Sigmoid colon (tissue), 7 donors: ENCODE results near the gene GMEB2. TPM values are rescaled to one million over a fixed set of nuclear protein-coding genes. Genes with fewer than 3 reads are reported as not detected.

Experiments
- DNase-seq: peaks from one replicate; pipeline ENCODE4 v3.0.0-alpha.2; 2019
- H3K27ac ChIP-seq, 4 donors: fragments of 200-600 bp; sonication (generic); one replicate each; pipeline ENCODE4 v1.5.1; 2016 to 2019; ENCODE audit warnings: mild to moderate bottlenecking in 1 of 4
- H3K27me3 ChIP-seq, 3 donors: fragments of 200-600 bp; sonication (generic); one replicate each; pipeline ENCODE4 v1.5.1; 2019; ENCODE audit warnings: mild to moderate bottlenecking in 1 of 3
- H3K36me3 ChIP-seq, 4 donors: fragments of 200-600 bp; sonication (generic); one replicate each; pipeline ENCODE4 v1.5.1; 2016 to 2019
- H3K4me1 ChIP-seq, 4 donors: fragments of 200-600 bp; sonication (generic); one replicate each; pipeline ENCODE4 v1.5.1; 2017 to 2019
- H3K4me3 ChIP-seq, 4 donors: fragments of 200-600 bp; sonication (generic); one replicate each; pipeline ENCODE4 v1.5.1; 2017 to 2019; ENCODE audit warnings: mild to moderate bottlenecking in 2 of 4, moderate library complexity in 1 of 4
- H3K9me3 ChIP-seq, 4 donors: fragments of 200-600 bp in 3 of 4; sonication (generic) in 3 of 4; one replicate each; pipeline versions ENCODE4 v1.5.1 to v1.6.1; 2013 to 2019
- EP300 ChIP-seq, 4 donors: sonication (generic); formaldehyde crosslinking; IDR thresholded peaks; one replicate each; pipeline ENCODE4 v1.6.1; 2017; ENCODE audit warnings: antibody characterized with exemption in 4 of 4
- POLR2A ChIP-seq, 2 donors: fragments of 450-650 bp; IDR thresholded peaks; one replicate each; pipeline ENCODE4 v1.6.1; 2016; ENCODE audit warnings: antibody characterized with exemption in 2 of 2, mild to moderate bottlenecking in 2 of 2, moderate library complexity in 2 of 2
- POLR2AphosphoS5 ChIP-seq, 4 donors: sonication (generic); formaldehyde crosslinking; IDR thresholded peaks; one replicate each; pipeline ENCODE4 v1.6.1; 2017; ENCODE audit warnings: antibody characterized with exemption in 4 of 4
- WGBS, 2 donors: extraction: QIAGEN DNeasy Blood & Tissue Kit; methylation state at CpG; one replicate each; pipeline ENCODE4 v1.1.7; 2013; 5-methylcytosine and 5-hydroxymethylcytosine counted together
- intact Hi-C: fragments of 100-400 bp; cut with DNase I; formaldehyde crosslinking; loops from one replicate; pipeline ENCODE4 v1.15.1; 2023
- polyA plus RNA-seq, 3 donors: library from polyadenylated mRNA; stranded (reverse); fragments of 200-250 nt; gene quantifications; one replicate each; pipeline ENCODE4 v1.2.3, GENCODE V29; 2013
- total RNA-seq, 4 donors: library from RNA; depleted of rRNA; stranded (reverse); fragments of >200 nt; gene quantifications; one replicate each; pipeline ENCODE4 v1.1.0, GENCODE V29; 2016
- TF ChIP-seq, protein P1 (sequence below), 4 experiments: fragments of 450-650 bp in 3 of 4; fragments of 200-600 bp in 1 of 4; IDR thresholded peaks; one replicate each; pipeline ENCODE4 v1.5.1; 2016 to 2019; ENCODE audit warnings: antibody characterized with exemption in 4 of 4, mild to moderate bottlenecking in 3 of 4, moderate library complexity in 2 of 4
- donor health status: healthy with polysubstance abuse.
- donor health status: Bipolar disorder and iron deficiency.
- donor health status: healthy.

GMEB2 gene
- total and polyA plus RNA-seq, 7 donors, result 6.0 to 15.1 (median 7.9) TPM

DNA sequence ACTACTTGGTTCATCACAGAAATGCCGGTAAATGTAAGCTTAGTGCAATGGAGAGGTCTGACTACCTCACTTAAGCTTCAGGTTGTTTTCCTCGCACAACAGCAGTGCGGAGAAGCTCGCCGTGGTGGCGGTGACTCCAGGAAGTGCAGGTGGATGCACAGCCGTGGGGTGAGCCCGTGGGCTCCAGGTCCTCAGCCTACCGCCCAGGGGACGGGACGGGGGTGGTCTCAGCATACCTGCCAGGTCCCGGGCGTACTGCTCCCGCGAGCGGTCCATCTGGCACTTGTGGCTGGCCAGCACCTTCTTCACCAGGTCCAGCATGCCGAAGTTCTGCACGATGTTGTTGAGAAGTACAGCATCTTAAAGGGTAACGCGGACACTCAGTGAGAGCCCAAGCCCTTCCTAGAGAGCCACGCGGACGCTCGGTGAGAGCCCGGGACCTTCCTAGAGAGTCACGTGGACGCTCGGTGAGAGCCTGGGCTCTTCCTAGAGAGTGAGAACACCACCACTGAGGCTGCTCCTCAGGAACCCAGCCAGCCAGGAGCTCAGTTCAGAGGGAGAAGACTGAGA is 35.0 kb downstream of the GMEB2 start:
- Histone ChIP-seq H3K27me3 (no peaks in the 10 kb centered on the region), H3K36me3 (peaks cover 26 to 77% (median 37%) of the 10 kb centered on the region in 4 donors)

DNA sequence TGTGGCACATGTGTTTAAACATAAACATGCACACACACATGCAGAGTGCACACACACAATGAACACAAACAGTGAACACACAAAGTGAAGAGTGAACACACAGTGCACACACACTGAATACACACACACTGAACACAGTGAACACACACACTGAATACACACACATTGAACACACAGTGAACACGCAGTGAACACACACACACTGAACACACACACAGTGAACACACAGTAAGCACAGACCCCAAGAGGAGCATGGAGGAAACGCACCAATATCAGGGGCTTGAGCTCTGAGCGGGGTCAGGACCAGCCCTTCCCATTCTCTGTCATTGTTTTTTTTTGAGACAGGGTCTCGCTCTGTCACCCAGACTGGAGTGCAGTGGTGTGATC is 35.8 kb downstream of the GMEB2 start:
- H3K4me1 ChIP-seq, result peaks cover 0 to 6% (median 0%) of the 10 kb centered on the region in 4 donors
- no peak for DNase-seq
- 95% methylated on average over 4 of the region's 4 CpGs for WGBS, 2 donors
- no peak overlapping the region for H3K4me3 ChIP-seq
- H3K36me3 ChIP-seq, result peaks cover 26 to 77% (median 37%) of the 10 kb centered on the region in 4 donors
- no peak overlapping the region for H3K27ac ChIP-seq
- intact Hi-C loops, result no loop called here
- no peaks in the 10 kb centered on the region for H3K27me3 ChIP-seq
- H3K9me3 ChIP-seq, result no peaks in the 10 kb centered on the region
- TF ChIP-seq POLR2A (IDR thresholded peaks at IDR 0.05), result no peak
- TF ChIP-seq, protein P1, sequence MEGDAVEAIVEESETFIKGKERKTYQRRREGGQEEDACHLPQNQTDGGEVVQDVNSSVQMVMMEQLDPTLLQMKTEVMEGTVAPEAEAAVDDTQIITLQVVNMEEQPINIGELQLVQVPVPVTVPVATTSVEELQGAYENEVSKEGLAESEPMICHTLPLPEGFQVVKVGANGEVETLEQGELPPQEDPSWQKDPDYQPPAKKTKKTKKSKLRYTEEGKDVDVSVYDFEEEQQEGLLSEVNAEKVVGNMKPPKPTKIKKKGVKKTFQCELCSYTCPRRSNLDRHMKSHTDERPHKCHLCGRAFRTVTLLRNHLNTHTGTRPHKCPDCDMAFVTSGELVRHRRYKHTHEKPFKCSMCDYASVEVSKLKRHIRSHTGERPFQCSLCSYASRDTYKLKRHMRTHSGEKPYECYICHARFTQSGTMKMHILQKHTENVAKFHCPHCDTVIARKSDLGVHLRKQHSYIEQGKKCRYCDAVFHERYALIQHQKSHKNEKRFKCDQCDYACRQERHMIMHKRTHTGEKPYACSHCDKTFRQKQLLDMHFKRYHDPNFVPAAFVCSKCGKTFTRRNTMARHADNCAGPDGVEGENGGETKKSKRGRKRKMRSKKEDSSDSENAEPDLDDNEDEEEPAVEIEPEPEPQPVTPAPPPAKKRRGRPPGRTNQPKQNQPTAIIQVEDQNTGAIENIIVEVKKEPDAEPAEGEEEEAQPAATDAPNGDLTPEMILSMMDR (IDR thresholded peaks at IDR 0.05), result no peak
- TF ChIP-seq POLR2AphosphoS5 (IDR thresholded peaks at IDR 0.05), result no peak

More for the DNA sequence above, 35.0 kb downstream of the GMEB2 start:
- DNase-seq, result no peak
- Histone ChIP-seq H3K4me3 (no peak overlapping the region), H3K9me3 (no peaks in the 10 kb centered on the region), H3K4me1 (peaks cover 0 to 6% (median 0%) of the 10 kb centered on the region in 4 donors), H3K27ac (no peak overlapping the region)
- intact Hi-C loops, result no loop called here
- TF ChIP-seq POLR2A (IDR thresholded peaks at IDR 0.05), result no peak
- 96 to 97% methylated on average over 28 of the region's 28 CpGs for WGBS, 2 donors

DNA sequence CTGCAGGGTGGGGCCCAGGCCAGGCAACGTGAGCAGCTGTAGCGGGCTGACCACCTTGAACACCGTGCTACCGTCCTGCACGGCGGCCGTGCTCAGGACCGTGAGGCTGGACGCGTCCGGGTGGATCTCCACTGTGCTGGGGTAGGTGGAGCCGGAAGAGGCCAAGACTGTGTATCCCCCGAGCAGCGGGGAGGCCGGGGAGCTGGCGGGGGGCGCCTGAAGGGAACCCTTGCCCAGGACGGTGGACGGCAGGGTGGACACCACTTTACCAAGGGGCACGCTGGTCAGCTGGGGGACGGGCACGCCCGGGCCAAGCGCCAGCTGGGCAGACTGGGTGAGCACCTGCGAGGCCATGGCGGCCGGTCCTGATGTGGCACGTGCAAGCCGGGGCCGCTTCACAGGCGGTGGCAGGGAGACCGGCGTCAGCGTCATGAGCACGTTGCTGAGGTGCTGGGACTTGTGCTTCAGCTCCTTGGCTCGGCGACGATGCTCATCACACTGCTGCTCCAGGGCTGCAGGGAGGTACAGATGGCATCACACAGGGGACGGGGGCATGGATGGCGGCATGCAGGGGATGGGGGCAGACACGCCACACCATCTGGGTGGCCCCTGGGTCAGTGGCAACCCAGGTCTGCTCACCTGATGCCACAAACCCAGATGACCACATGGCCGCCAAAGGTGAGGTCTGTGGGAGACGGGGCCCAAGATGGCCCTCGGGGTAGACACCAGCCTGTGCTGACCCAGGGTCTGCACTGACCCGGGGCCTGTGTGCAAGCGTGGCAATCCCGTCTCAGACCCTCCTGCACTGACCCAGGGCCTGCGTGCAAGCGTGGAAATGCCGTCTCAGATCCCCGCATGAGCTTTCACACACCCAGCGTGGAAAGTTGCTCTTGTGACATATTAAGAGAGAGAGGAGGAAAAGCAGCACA is 36.4 kb downstream of the GMEB2 start:
- no peak for DNase-seq
- intact Hi-C loops, result no loop called here
- peaks cover 26 to 72% (median 34%) of the 10 kb centered on the region in 4 donors for H3K36me3 ChIP-seq

DNA sequence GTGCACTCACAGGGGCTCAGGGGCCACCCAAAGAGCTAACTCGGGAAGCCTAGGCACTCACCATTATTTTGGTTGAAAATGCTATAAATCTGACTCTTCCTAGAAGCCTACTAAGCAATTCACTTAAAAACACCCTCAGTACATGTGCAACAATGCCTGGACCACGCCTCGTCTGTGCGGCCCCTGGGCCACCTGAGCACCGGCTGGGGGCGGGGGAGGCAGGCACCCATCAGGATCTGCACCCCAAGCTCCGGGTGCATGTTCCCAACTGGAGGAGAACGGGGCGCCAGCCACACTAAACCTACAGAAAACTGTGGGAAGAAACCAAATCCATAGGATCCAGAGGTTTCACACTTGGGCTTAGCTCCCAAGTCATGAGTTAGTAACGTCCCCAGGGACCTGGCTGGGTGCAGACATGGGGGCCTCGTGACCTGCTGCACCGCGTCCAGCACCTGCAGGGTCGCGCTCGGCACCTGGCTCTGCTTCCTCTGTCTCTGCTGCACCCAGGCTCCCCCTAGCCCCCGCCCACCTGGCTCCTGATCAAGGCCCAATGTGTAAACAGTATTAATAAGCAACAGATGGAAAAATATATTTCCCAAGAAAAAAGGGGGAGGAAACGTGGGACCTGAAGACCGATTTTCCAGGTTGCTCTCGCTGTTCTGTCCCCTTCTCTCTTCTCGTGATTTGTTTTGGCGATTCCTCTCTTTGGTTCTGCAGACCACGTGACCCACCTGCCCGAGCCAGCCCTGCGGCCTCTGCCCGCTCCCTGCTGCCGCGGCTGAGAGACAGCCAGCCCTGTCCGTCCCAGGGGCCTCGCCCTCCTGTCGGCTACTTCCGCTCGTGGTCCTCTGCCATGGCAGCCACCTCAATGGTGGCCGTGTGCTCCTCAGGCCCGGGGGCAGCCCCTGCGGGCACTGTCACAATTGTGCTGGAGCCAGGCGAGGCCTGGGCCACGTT is 37.4 kb downstream of the GMEB2 start:
- H3K27ac ChIP-seq, result no peak overlapping the region
- H3K36me3 ChIP-seq, result peaks cover 26 to 66% (median 30%) of the 10 kb centered on the region in 4 donors
- WGBS, 2 donors, result 91 to 93% methylated on average over 38 of the region's 38 CpGs
- H3K4me1 ChIP-seq, result peaks cover 0 to 6% (median 0%) of the 10 kb centered on the region in 4 donors
- no peak for DNase-seq
- H3K27me3 ChIP-seq, result no peaks in the 10 kb centered on the region
- intact Hi-C loops, result no loop called here
- no peaks in the 10 kb centered on the region for H3K9me3 ChIP-seq
- TF ChIP-seq EP300 (IDR thresholded peaks at IDR 0.05) (no peak), POLR2AphosphoS5 (IDR thresholded peaks at IDR 0.05) (no peak), POLR2A (IDR thresholded peaks at IDR 0.05) (no peak)
- TF ChIP-seq, protein P1 (IDR thresholded peaks at IDR 0.05), result no peak
- no peak overlapping the region for H3K4me3 ChIP-seq

More for the DNA sequence above, 36.4 kb downstream of the GMEB2 start:
- H3K27ac ChIP-seq, result no peak overlapping the region
- H3K4me3 ChIP-seq, result no peak overlapping the region
- TF ChIP-seq POLR2AphosphoS5 (IDR thresholded peaks at IDR 0.05) (no peak), POLR2A (IDR thresholded peaks at IDR 0.05) (no peak), EP300 (IDR thresholded peaks at IDR 0.05) (no peak)
- TF ChIP-seq, protein P1 (IDR thresholded peaks at IDR 0.05), result no peak
- H3K27me3 ChIP-seq, result no peaks in the 10 kb centered on the region
- WGBS, 2 donors, result 93 to 95% methylated on average over 52 of the region's 52 CpGs
- H3K9me3 ChIP-seq, result no peaks in the 10 kb centered on the region
- peaks cover 0 to 6% (median 0%) of the 10 kb centered on the region in 4 donors for H3K4me1 ChIP-seq
